Endothelial cell of umbilical vein (primary cell): Measurements from ENCODE around the gene PMIS2. TPM values are rescaled to one million over a fixed set of nuclear protein-coding genes. Genes with fewer than 3 reads are reported as not detected.

ENCODE experiments used
- BruUV-seq: library from RNA; stranded (reverse); fragments of 400-500 nt; replicated peaks from 2 replicates; lab custom pipeline; 2021; lab: Mats Ljungman, UMichigan
- CTCF ChIA-PET: fragments of 300-600, 350-600 bp; sonication (Branson Sonifier 250); formaldehyde crosslinking; loops from one replicate; lab custom pipeline; 2021; ENCODE audit warnings: antibody characterized with exemption, inconsistent platforms; lab: Charles Lee
- POLR2A ChIA-PET: fragments of 300-600, 350-600 bp; sonication (Branson Sonifier 250); formaldehyde crosslinking; loops from one replicate; lab custom pipeline; 2021; ENCODE audit warnings: antibody characterized with exemption, inconsistent platforms; lab: Charles Lee
- DNase-seq: peaks from one replicate; pipeline ENCODE4 v3.0.0-alpha.2; 2011; ENCODE audit warnings: low read depth, low spot score
- FAIRE-seq: peaks from 2 replicates; lab custom pipeline; 2011; peaks lifted over from hg19 to GRCh38; lab: Jason Lieb, UNC
- H2AFZ ChIP-seq: 2 replicates; pipeline ENCODE4 v1.6.0; 2012; ENCODE audit warnings: low read depth, low read length, control low read depth, inconsistent platforms
- H3K27ac ChIP-seq: 2 replicates; pipeline ENCODE4 v1.5.1; 2011; ENCODE audit warnings: low read depth, mild to moderate bottlenecking, control low read depth, low read length, moderate library complexity; ENCODE audit not compliant: insufficient read depth
- H3K27me3 ChIP-seq, 2 experiments: 2 replicates each; pipeline versions ENCODE4 v1.6.0 to v1.6.1; 2011; ENCODE audit warnings: low read length in 2 of 2, mixed read lengths in 1 of 2; ENCODE audit not compliant: control insufficient read depth in 2 of 2, insufficient read depth in 2 of 2
- H3K36me3 ChIP-seq, 2 experiments: 2 replicates in 1 of 2; 3 replicates in 1 of 2; pipeline ENCODE4 v1.5.1; 2011; ENCODE audit warnings: low read length in 2 of 2, mild to moderate bottlenecking in 1 of 2, moderate library complexity in 1 of 2; ENCODE audit not compliant: control insufficient read depth in 2 of 2, insufficient read depth in 2 of 2; ENCODE audit errors: extremely low read depth in 1 of 2
- H3K4me1 ChIP-seq: 3 replicates; pipeline ENCODE4 v1.5.1; 2011; ENCODE audit warnings: mild to moderate bottlenecking, low read length; ENCODE audit not compliant: control insufficient read depth, insufficient read depth; ENCODE audit errors: extremely low read depth
- H3K4me2 ChIP-seq: 2 replicates; pipeline ENCODE4 v1.6.1; 2011; ENCODE audit warnings: low read length, control low read depth, mixed read lengths; ENCODE audit not compliant: insufficient read depth
- H3K4me3 ChIP-seq, 3 experiments: fragments of 200-600 bp in 1 of 3; sonication (generic), shearing (Covaris generic) in 1 of 3; replicated peaks in 1 of 3; 2 replicates each; pipeline ENCODE4 v1.5.1; 2011 to 2016; ENCODE audit warnings: control low read depth in 3 of 3, low read length in 3 of 3, mild to moderate bottlenecking in 2 of 3, inconsistent platforms in 1 of 3, low read depth in 1 of 3, moderate library complexity in 1 of 3; ENCODE audit not compliant: insufficient read depth in 1 of 3
- H3K79me2 ChIP-seq: 2 replicates; pipeline ENCODE4 v1.6.0; 2012; ENCODE audit warnings: low read length, inconsistent platforms; ENCODE audit not compliant: control insufficient read depth, insufficient read depth
- H3K9ac ChIP-seq: replicated peaks from 2 replicates; pipeline ENCODE3; 2011; ENCODE audit warnings: low read length, control low read depth; ENCODE audit not compliant: insufficient read depth; ENCODE audit errors: extremely low read depth
- H3K9me1 ChIP-seq: replicated peaks from 3 replicates; pipeline ENCODE4 v1.6.0; 2011; ENCODE audit warnings: mild to moderate bottlenecking, low read length; ENCODE audit not compliant: control insufficient read depth, insufficient read depth; ENCODE audit errors: extremely low read depth
- H3K9me3 ChIP-seq: replicated peaks from 2 replicates; pipeline ENCODE4 v1.5.1; 2012; ENCODE audit warnings: low read length, inconsistent platforms; ENCODE audit not compliant: control insufficient read depth, insufficient read depth
- H4K20me1 ChIP-seq: replicated peaks from 2 replicates; pipeline ENCODE3; 2011; ENCODE audit warnings: mild to moderate bottlenecking, low read length; ENCODE audit not compliant: control insufficient read depth, insufficient read depth; ENCODE audit errors: extremely low read depth
- CTCF ChIP-seq, 2 donors: IDR thresholded peaks; 1 replicate in 1 of 2; 2 replicates in 1 of 2; pipeline ENCODE4 v1.5.1; 2011; ENCODE audit warnings: low read length in 2 of 2, mild to moderate bottlenecking in 2 of 2, moderate library complexity in 2 of 2, control low read depth in 1 of 2, inconsistent platforms in 1 of 2, low read depth in 1 of 2; ENCODE audit not compliant: insufficient read depth in 1 of 2; ENCODE audit errors: extremely low read depth in 1 of 2
- EZH2 ChIP-seq: IDR thresholded peaks from 2 replicates; pipeline ENCODE4 v1.6.1; 2012; ENCODE audit warnings: borderline replicate concordance, low read depth, mild to moderate bottlenecking, moderate library complexity, low read length, inconsistent platforms; ENCODE audit not compliant: severe bottlenecking
- FOS ChIP-seq: IDR thresholded peaks from 2 replicates; pipeline ENCODE4 v1.6.1; 2011; ENCODE audit warnings: mild to moderate bottlenecking, low read length, moderate library complexity, borderline replicate concordance; ENCODE audit not compliant: insufficient read depth
- GATA2 ChIP-seq: IDR thresholded peaks from 2 replicates; pipeline ENCODE4 v1.7.0; 2011; ENCODE audit warnings: low read depth, mild to moderate bottlenecking, moderate library complexity, mixed read lengths, low read length; ENCODE audit not compliant: insufficient read length, insufficient read depth
- MAX ChIP-seq: IDR thresholded peaks from 2 replicates; pipeline ENCODE4 v1.6.1; 2011; ENCODE audit not compliant: insufficient read depth, insufficient read length
- POLR2A ChIP-seq: IDR thresholded peaks from 2 replicates; pipeline ENCODE4 v1.6.1; 2012; ENCODE audit warnings: low read depth, mild to moderate bottlenecking, control low read depth, low read length
- POLR2AphosphoS5 ChIP-seq: IDR thresholded peaks from 2 replicates; pipeline ENCODE4 v1.6.1; 2012; ENCODE audit warnings: low read depth, mild to moderate bottlenecking, control low read depth, low read length, moderate library complexity; ENCODE audit not compliant: insufficient read depth
- dilution Hi-C: fragments of 300-500 bp; cut with MboI; formaldehyde crosslinking; loops from one replicate; pipeline ENCODE4 v1.15.0; 2019; ENCODE audit warnings: low sequenced_read_pairs; ENCODE audit not compliant: extremely low pct_ligation_motif_present
- intact Hi-C: fragments of 100-400 bp; cut with micrococcal nuclease; formaldehyde crosslinking; loops from one replicate; pipeline ENCODE4 v1.10.0; 2022
- polyA plus RNA-seq, 4 experiments: library from polyadenylated mRNA; depleted of rRNA in 3 of 4; stranded (reverse) in 3 of 4; unstranded in 1 of 4; fragments of >200 nt; gene quantifications; 2 replicates each; pipeline versions ENCODE4 v1.2.1 to v1.2.3, GENCODE V29; 2011 to 2012; ENCODE audit warnings: missing spikeins in 1 of 4
- total RNA-seq: library from RNA; stranded (reverse); gene quantifications from 2 replicates; pipeline ENCODE4 v1.2.3, GENCODE V29; 2021

The PMIS2 gene
- total and polyA plus RNA-seq, 2 donors (not counting 3 experiments of a cell fraction or from before 2014, with no cell fraction given): not detected

- intact Hi-C loops: no loop called here
- CTCF ChIA-PET: interaction anchor here (0.7 kb wide), 1 partner anchor 77 kb away, joined by 3 read pairs; no protein-coding TSS in a partner anchor
- no peak for TF ChIP-seq EZH2
- TF ChIP-seq POLR2AphosphoS5: no peak
- no peak for TF ChIP-seq POLR2A
- no peak for TF ChIP-seq MAX
- no peak for TF ChIP-seq FOS
- no peak for TF ChIP-seq GATA2
- no peak for TF ChIP-seq CTCF (IDR thresholded peaks at IDR 0.05; ENCODE audit: extremely low read depth in 1 of 2, insufficient read depth in 1 of 2, low read depth in 1 of 2, low read length in 2 of 2)
These were observed 1.3 kb downstream of the PMIS2 start for GRCh38 chr19:35587321-35587720.

More at GRCh38 chr19:35587321-35587720, 1.3 kb downstream of the PMIS2 start:
- no peak overlapping the region for H3K9ac ChIP-seq
- POLR2A ChIA-PET: no interaction called here
- no peaks in the 10 kb centered on the region for H3K9me3 ChIP-seq
- H3K9me1 ChIP-seq: no peaks in the 10 kb centered on the region
- H3K27me3 ChIP-seq: no peaks in the 10 kb centered on the region
- no peak for FAIRE-seq
- no peak overlapping the region for H3K27ac ChIP-seq
- BruUV-seq: no TSS peak
- H2AFZ ChIP-seq: no peak overlapping the region
- H3K79me2 ChIP-seq: no peaks in the 10 kb centered on the region
- H3K4me2 ChIP-seq: no peak overlapping the region
- H4K20me1 ChIP-seq: no peaks in the 10 kb centered on the region
- no peak for DNase-seq
- dilution Hi-C loops: no loop called here
- H3K4me1 ChIP-seq: no peaks in the 10 kb centered on the region
- H3K36me3 ChIP-seq: no peaks in the 10 kb centered on the region
- H3K4me3 ChIP-seq: no peak overlapping the region
